Skeletal muscle tissue (tissue), 4 donors: ENCODE measurements around the gene SEC14L2. TPM values are rescaled to one million over a fixed set of nuclear protein-coding genes. Genes with fewer than 3 reads are reported as not detected.
A peak's percentile ranks its signal among the peaks of the same experiment; 100 is the strongest.

Experiments used
- H3K27ac ChIP-seq: one replicate; pipeline ENCODE4 v1.7.0; 2013; ENCODE audit warnings: mild to moderate bottlenecking, low read depth, low read length, inconsistent platforms
- H3K27me3 ChIP-seq, 3 donors: one replicate each; pipeline ENCODE4 v1.7.0; 2013; ENCODE audit warnings: low read length in 3 of 3; ENCODE audit not compliant: control insufficient read depth in 3 of 3, insufficient read depth in 3 of 3
- H3K36me3 ChIP-seq, 3 donors: one replicate each; pipeline ENCODE4 v1.7.0; 2013; ENCODE audit warnings: low read length in 3 of 3; ENCODE audit not compliant: control insufficient read depth in 3 of 3, insufficient read depth in 3 of 3
- H3K4me1 ChIP-seq, 3 donors: one replicate each; pipeline ENCODE4 v1.7.0; 2013; ENCODE audit warnings: low read length in 3 of 3, mild to moderate bottlenecking in 3 of 3; ENCODE audit not compliant: control insufficient read depth in 3 of 3, insufficient read depth in 3 of 3
- H3K4me3 ChIP-seq, 3 donors: one replicate each; pipeline ENCODE4 v1.7.0; 2013; ENCODE audit warnings: low read length in 3 of 3
- H3K9ac ChIP-seq, 3 donors: one replicate each; pipeline ENCODE4 v1.7.0; 2013; ENCODE audit warnings: low read length in 3 of 3, mild to moderate bottlenecking in 3 of 3, moderate library complexity in 2 of 3, low read depth in 1 of 3
- H3K9me3 ChIP-seq, 3 donors: one replicate each; pipeline ENCODE4 v1.7.0; 2013; ENCODE audit warnings: low read length in 3 of 3; ENCODE audit not compliant: control insufficient read depth in 3 of 3
- total RNA-seq: library from RNA; depleted of rRNA; stranded (reverse); fragments of >200 nt; gene quantifications from one replicate; pipeline ENCODE4 v1.2.3, GENCODE V29; 2014
- donor health status: Osteomylitis.

The SEC14L2 gene
- total RNA-seq, 1 donor from 2014 or later, result 2.1 TPM

- Histone ChIP-seq H3K27me3 (no peaks in the 10 kb centered on the region), H3K4me3 (no peak overlapping the region), H3K4me1 (peaks cover 0 to 4% (median 0%) of the 10 kb centered on the region in 3 donors), H3K27ac (no peak overlapping the region), H3K9me3 (no peaks in the 10 kb centered on the region), H3K36me3 (no peaks in the 10 kb centered on the region), H3K9ac (no peak overlapping the region)
Measured at GRCh38 chr22:30433227-30433626, 36.4 kb downstream of the SEC14L2 start.

- Histone ChIP-seq H3K27ac (no peak overlapping the region), H3K9ac (no peak overlapping the region), H3K4me1 (peaks cover 0 to 4% (median 0%) of the 10 kb centered on the region in 3 donors), H3K9me3 (no peaks in the 10 kb centered on the region), H3K36me3 (no peaks in the 10 kb centered on the region), H3K4me3 (no peak overlapping the region), H3K27me3 (no peaks in the 10 kb centered on the region)
Measured at GRCh38 chr22:30433773-30434172, 37.0 kb downstream of the SEC14L2 start.

GRCh38 chr22:30434843-30435242 lies 38.0 kb downstream of the SEC14L2 start:
- Histone ChIP-seq H3K4me3 (no peak overlapping the region), H3K27ac (no peak overlapping the region), H3K4me1 (peaks cover 0 to 4% (median 0%) of the 10 kb centered on the region in 3 donors), H3K27me3 (peaks cover 0 to 1% (median under 1%) of the 10 kb centered on the region in 3 donors), H3K9me3 (no peaks in the 10 kb centered on the region), H3K36me3 (no peaks in the 10 kb centered on the region), H3K9ac (peak overlapping the region in 1 of 3 donors; percentile 25)

- Histone ChIP-seq H3K9me3 (no peaks in the 10 kb centered on the region), H3K27me3 (peaks cover 5 to 7% (median 6%) of the 10 kb centered on the region in 3 donors), H3K27ac (peak overlapping the region; percentile 30), H3K9ac (no peak overlapping the region), H3K4me3 (no peak overlapping the region), H3K4me1 (peaks cover 0 to 4% (median 0%) of the 10 kb centered on the region in 3 donors), H3K36me3 (no peaks in the 10 kb centered on the region)
Measured at GRCh38 chr22:30435674-30436126, 38.9 kb downstream of the SEC14L2 start.

GRCh38 chr22:30436196-30436595 lies 39.4 kb downstream of the SEC14L2 start:
- Histone ChIP-seq H3K9me3 (no peaks in the 10 kb centered on the region), H3K27ac (peak overlapping the region; percentile 30), H3K36me3 (no peaks in the 10 kb centered on the region), H3K4me3 (no peak overlapping the region), H3K9ac (no peak overlapping the region), H3K27me3 (peaks cover 5 to 7% (median 6%) of the 10 kb centered on the region in 3 donors), H3K4me1 (peaks cover 0 to 4% (median 0%) of the 10 kb centered on the region in 3 donors)

- Histone ChIP-seq H3K4me3 (no peak overlapping the region), H3K4me1 (peaks cover 0 to 2% (median 0%) of the 10 kb centered on the region in 3 donors), H3K36me3 (no peaks in the 10 kb centered on the region), H3K27ac (no peak overlapping the region), H3K27me3 (peaks cover 5 to 7% (median 6%) of the 10 kb centered on the region in 3 donors), H3K9ac (no peak overlapping the region), H3K9me3 (no peaks in the 10 kb centered on the region)
Measured at GRCh38 chr22:30438559-30438958, 41.7 kb downstream of the SEC14L2 start.

- Histone ChIP-seq H3K4me1 (no peaks in the 10 kb centered on the region), H3K36me3 (no peaks in the 10 kb centered on the region), H3K9ac (no peak overlapping the region), H3K9me3 (no peaks in the 10 kb centered on the region), H3K27me3 (peaks cover 5 to 7% (median 6%) of the 10 kb centered on the region in 3 donors), H3K4me3 (no peak overlapping the region), H3K27ac (no peak overlapping the region)
Measured at GRCh38 chr22:30439226-30439625, 42.4 kb downstream of the SEC14L2 start.

GRCh38 chr22:30439836-30440235 lies 43.0 kb downstream of the SEC14L2 start:
- Histone ChIP-seq H3K4me3 (no peak overlapping the region), H3K9me3 (no peaks in the 10 kb centered on the region), H3K36me3 (no peaks in the 10 kb centered on the region), H3K9ac (no peak overlapping the region), H3K27me3 (peaks cover 5 to 7% (median 6%) of the 10 kb centered on the region in 3 donors), H3K4me1 (no peaks in the 10 kb centered on the region), H3K27ac (no peak overlapping the region)

GRCh38 chr22:30441088-30441487 lies 44.3 kb downstream of the SEC14L2 start:
- peaks cover 7 to 12% (median 9%) of the 10 kb centered on the region in 3 donors for H3K27me3 ChIP-seq
- no peak overlapping the region for H3K9ac ChIP-seq
- no peaks in the 10 kb centered on the region for H3K36me3 ChIP-seq
- no peaks in the 10 kb centered on the region for H3K9me3 ChIP-seq
- no peaks in the 10 kb centered on the region for H3K4me1 ChIP-seq
- no peak overlapping the region for H3K4me3 ChIP-seq
- H3K27ac ChIP-seq, result no peak overlapping the region

GRCh38 chr22:30444632-30445437 lies 48.0 kb downstream of the SEC14L2 start:
- H3K9me3 ChIP-seq, result no peaks in the 10 kb centered on the region
- H3K4me3 ChIP-seq, result no peak overlapping the region
- peaks cover 13 to 17% (median 13%) of the 10 kb centered on the region in 3 donors for H3K27me3 ChIP-seq
- H3K9ac ChIP-seq, result peak overlapping the region in 1 of 3 donors; percentile 16
- no peak overlapping the region for H3K27ac ChIP-seq
- no peaks in the 10 kb centered on the region for H3K4me1 ChIP-seq
- H3K36me3 ChIP-seq, result no peaks in the 10 kb centered on the region
